Thyroid gland (tissue), 4 donors: ENCODE data around the gene FKBP11. TPM values are rescaled to one million over a fixed set of nuclear protein-coding genes. Genes with fewer than 3 reads are reported as not detected.

Experiments used
- DNase-seq, 2 donors: peaks; one replicate each; pipeline ENCODE4 v3.0.0-alpha.2; 2019
- H3K27ac ChIP-seq, 3 donors: fragments of 200-600 bp; sonication (generic); 1 replicate in 2 of 3; 2 replicates in 1 of 3; pipeline ENCODE4 v1.5.1; 2016 to 2019; ENCODE audit warnings: mild to moderate bottlenecking in 1 of 3, moderate library complexity in 1 of 3
- H3K27me3 ChIP-seq: fragments of 200-600 bp; sonication (generic); one replicate; pipeline ENCODE4 v1.5.1; 2019
- H3K36me3 ChIP-seq, 2 donors: fragments of 200-600 bp; sonication (generic); one replicate each; pipeline ENCODE4 v1.5.1; 2016 to 2019
- H3K4me1 ChIP-seq, 2 donors: fragments of 200-600 bp; sonication (generic); one replicate each; pipeline ENCODE4 v1.5.1; 2017 to 2019
- H3K4me3 ChIP-seq, 3 donors: fragments of 200-600 bp; sonication (generic); replicated peaks in 1 of 3; 1 replicate in 2 of 3; 2 replicates in 1 of 3; pipeline ENCODE4 v1.5.1; 2016; ENCODE audit warnings: mild to moderate bottlenecking in 1 of 3
- H3K9me3 ChIP-seq: fragments of 200-600 bp; sonication (generic); one replicate; pipeline ENCODE4 v1.5.1; 2017
- POLR2A ChIP-seq, 2 donors: fragments of 450-650 bp; IDR thresholded peaks; one replicate each; pipeline ENCODE4 v1.6.1; 2017; ENCODE audit warnings: antibody characterized with exemption in 2 of 2, mild to moderate bottlenecking in 2 of 2, moderate library complexity in 1 of 2
- WGBS, 2 donors: methylation state at CpG; one replicate each; pipeline ENCODE4 v1.1.5; 2017; 5-methylcytosine and 5-hydroxymethylcytosine counted together
- intact Hi-C: fragments of 100-400 bp; cut with DNase I; formaldehyde crosslinking; loops from one replicate; pipeline ENCODE4 v1.15.1; 2023
- total RNA-seq, 4 donors: library from RNA; depleted of rRNA; stranded (reverse); fragments of >200 nt; gene quantifications; one replicate each; pipeline ENCODE4 v1.2.3, GENCODE V29; 2016
- TF ChIP-seq, protein P1 (sequence below), 6 experiments: fragments of 200-600 bp in 3 of 6; fragments of 450-650 bp in 3 of 6; sonication (generic) in 3 of 6; IDR thresholded peaks; one replicate each; pipeline ENCODE4 v1.5.1; 2016 to 2019; ENCODE audit warnings: antibody characterized with exemption in 6 of 6, mild to moderate bottlenecking in 2 of 6, inconsistent platforms in 1 of 6, moderate library complexity in 1 of 6

Gene FKBP11
- total RNA-seq, 4 donors from 2014 or later, result 9.0 to 20.1 (median 16.5) TPM

DNA sequence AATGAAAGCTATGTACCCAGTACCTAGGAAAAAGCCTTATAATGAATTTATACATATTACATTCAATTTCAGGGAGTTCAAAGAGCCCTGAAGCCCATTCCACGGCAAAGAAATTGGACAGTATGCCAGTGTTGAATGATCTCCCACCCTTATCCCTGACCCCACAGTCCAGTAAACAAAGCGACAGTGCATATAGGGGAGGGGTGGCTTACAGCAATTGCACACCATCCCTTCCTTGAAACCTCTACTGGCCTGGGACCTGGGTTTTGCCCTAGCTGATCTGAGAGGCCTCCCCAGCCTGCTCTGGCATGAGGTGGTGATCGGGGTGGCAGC, 42.4 kb downstream of the FKBP11 start:
- H3K4me1 ChIP-seq, result peaks cover 19 to 27% of the 10 kb centered on the region in 2 donors
- no peak for DNase-seq
- peak overlapping the region; percentile 69 to 94 (median 72) for H3K27ac ChIP-seq
- H3K27me3 ChIP-seq, result no peaks in the 10 kb centered on the region
- no peak for TF ChIP-seq POLR2A (IDR thresholded peaks at IDR 0.05)
- TF ChIP-seq, protein P1, sequence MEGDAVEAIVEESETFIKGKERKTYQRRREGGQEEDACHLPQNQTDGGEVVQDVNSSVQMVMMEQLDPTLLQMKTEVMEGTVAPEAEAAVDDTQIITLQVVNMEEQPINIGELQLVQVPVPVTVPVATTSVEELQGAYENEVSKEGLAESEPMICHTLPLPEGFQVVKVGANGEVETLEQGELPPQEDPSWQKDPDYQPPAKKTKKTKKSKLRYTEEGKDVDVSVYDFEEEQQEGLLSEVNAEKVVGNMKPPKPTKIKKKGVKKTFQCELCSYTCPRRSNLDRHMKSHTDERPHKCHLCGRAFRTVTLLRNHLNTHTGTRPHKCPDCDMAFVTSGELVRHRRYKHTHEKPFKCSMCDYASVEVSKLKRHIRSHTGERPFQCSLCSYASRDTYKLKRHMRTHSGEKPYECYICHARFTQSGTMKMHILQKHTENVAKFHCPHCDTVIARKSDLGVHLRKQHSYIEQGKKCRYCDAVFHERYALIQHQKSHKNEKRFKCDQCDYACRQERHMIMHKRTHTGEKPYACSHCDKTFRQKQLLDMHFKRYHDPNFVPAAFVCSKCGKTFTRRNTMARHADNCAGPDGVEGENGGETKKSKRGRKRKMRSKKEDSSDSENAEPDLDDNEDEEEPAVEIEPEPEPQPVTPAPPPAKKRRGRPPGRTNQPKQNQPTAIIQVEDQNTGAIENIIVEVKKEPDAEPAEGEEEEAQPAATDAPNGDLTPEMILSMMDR (IDR thresholded peaks at IDR 0.05), result no peak
- intact Hi-C loops, result no loop called here
- WGBS, 2 donors, result 84 to 88% methylated on average over 3 of the region's 3 CpGs
- H3K4me3 ChIP-seq, result no peak overlapping the region
- H3K9me3 ChIP-seq, result no peaks in the 10 kb centered on the region
- no peaks in the 10 kb centered on the region for H3K36me3 ChIP-seq

- H3K9me3 ChIP-seq, result no peaks in the 10 kb centered on the region
- intact Hi-C loops, result no loop called here
- 2 to 3% methylated on average over 10 of the region's 10 CpGs for WGBS, 2 donors
- no peaks in the 10 kb centered on the region for H3K36me3 ChIP-seq
- DNase-seq, result peak; percentile 82 to 88
- no peaks in the 10 kb centered on the region for H3K27me3 ChIP-seq
- peaks cover 19 to 27% of the 10 kb centered on the region in 2 donors for H3K4me1 ChIP-seq
- peak in 1 of 2 donors; percentile 31 for TF ChIP-seq POLR2A (IDR thresholded peaks at IDR 0.05)
- TF ChIP-seq, protein P1 (IDR thresholded peaks at IDR 0.05), result no peak
- peak overlapping the region; percentile 69 to 94 (median 72) for H3K27ac ChIP-seq
- no peak overlapping the region for H3K4me3 ChIP-seq
Measured at GRCh38 chr12:48882315-48882687, 43.0 kb downstream of the FKBP11 start.

DNA sequence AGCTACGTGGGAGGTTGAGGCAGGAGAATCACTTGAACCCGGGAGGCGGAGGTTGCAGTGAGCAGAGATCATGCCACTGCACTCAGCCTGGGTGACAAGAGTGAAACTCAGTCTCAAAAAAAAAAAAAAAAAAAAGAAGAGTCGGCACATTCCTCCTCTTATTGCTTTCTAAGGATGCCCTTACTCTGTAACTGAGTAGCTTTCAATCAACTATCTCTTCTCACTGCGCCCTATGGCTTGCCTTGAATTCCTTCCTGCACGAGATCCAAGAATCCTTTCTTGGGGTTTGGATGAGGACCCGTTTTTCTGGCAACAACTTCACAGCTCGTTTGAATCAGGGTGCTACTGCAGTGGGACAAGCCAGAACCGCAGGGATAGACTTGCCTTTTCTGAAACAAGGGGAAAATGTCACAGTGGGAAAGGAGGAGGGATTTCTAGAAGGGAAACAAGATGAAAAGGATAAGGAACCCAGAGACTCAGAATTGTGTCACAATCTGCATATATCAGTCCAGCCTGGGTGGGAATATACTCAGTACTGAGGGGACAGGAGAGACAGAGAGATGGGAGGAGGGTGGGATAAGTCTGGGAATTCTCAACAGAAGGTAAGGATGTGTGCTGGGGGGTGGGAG, 43.5 kb downstream of the FKBP11 start:
- no peak overlapping the region for H3K4me3 ChIP-seq
- DNase-seq, result peak in 1 of 2 donors; percentile 13
- H3K4me1 ChIP-seq, result peaks cover 19 to 27% of the 10 kb centered on the region in 2 donors
- peak overlapping the region; percentile 57 to 94 (median 72) for H3K27ac ChIP-seq
- TF ChIP-seq POLR2A (IDR thresholded peaks at IDR 0.05), result no peak
- TF ChIP-seq, protein P1 (IDR thresholded peaks at IDR 0.05), result no peak
- H3K36me3 ChIP-seq, result no peaks in the 10 kb centered on the region
- WGBS, 2 donors, result 14 to 20% methylated on average over 9 of the region's 9 CpGs
- H3K9me3 ChIP-seq, result no peaks in the 10 kb centered on the region
- intact Hi-C loops, result no loop called here
- no peaks in the 10 kb centered on the region for H3K27me3 ChIP-seq

GRCh38 chr12:48880647-48881046, 44.6 kb downstream of the FKBP11 start:
- Histone ChIP-seq H3K36me3 (no peaks in the 10 kb centered on the region), H3K27me3 (no peaks in the 10 kb centered on the region), H3K9me3 (no peaks in the 10 kb centered on the region), H3K27ac (no peak overlapping the region), H3K4me1 (peaks cover 19 to 27% of the 10 kb centered on the region in 2 donors), H3K4me3 (no peak overlapping the region)
- 87 to 89% methylated on average over 9 of the region's 9 CpGs for WGBS, 2 donors
- TF ChIP-seq, protein P1 (IDR thresholded peaks at IDR 0.05), result no peak
- TF ChIP-seq POLR2A (IDR thresholded peaks at IDR 0.05), result no peak
- DNase-seq, result no peak
- intact Hi-C loops, result no loop called here

GRCh38 chr12:48878548-48878947, 46.7 kb downstream of the FKBP11 start:
- H3K4me1 ChIP-seq, result peaks cover 19 to 28% of the 10 kb centered on the region in 2 donors
- intact Hi-C loops, result no loop called here
- no peak for TF ChIP-seq POLR2A (IDR thresholded peaks at IDR 0.05)
- TF ChIP-seq, protein P1 (IDR thresholded peaks at IDR 0.05), result no peak
- 76 to 86% methylated on average over 2 of the region's 2 CpGs for WGBS, 2 donors
- no peak overlapping the region for H3K27ac ChIP-seq
- H3K36me3 ChIP-seq, result no peaks in the 10 kb centered on the region
- no peak for DNase-seq
- no peaks in the 10 kb centered on the region for H3K27me3 ChIP-seq
- no peaks in the 10 kb centered on the region for H3K9me3 ChIP-seq
- H3K4me3 ChIP-seq, result no peak overlapping the region
